Measurements from ENCODE around the gene C17orf100.

The C17orf100 gene

DNA sequence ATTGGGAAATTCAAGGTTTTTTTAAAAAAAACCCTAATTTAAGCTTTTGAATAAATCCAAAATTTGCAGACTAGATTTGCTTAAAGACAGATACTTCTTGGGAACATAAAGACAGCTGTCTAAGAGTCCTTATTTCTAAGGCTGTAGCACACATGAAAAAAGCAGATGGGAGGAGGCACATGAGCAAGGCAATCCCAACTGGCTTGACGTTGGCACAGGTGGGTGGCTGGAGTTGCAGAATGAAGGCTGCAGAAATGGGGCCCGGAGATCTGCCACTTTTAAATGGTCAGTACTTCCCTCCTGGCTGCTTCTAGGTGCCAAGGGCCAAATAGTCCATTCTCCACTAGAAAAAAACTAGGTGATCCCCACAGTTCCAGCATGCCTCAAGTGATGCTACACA is 15.5 kb upstream of the C17orf100 start:
- CTCF ChIA-PET = no interaction called here
- DNase-seq (ENCODE audit: extremely low spot score) = no peak
- TF ChIP-seq, protein P1, sequence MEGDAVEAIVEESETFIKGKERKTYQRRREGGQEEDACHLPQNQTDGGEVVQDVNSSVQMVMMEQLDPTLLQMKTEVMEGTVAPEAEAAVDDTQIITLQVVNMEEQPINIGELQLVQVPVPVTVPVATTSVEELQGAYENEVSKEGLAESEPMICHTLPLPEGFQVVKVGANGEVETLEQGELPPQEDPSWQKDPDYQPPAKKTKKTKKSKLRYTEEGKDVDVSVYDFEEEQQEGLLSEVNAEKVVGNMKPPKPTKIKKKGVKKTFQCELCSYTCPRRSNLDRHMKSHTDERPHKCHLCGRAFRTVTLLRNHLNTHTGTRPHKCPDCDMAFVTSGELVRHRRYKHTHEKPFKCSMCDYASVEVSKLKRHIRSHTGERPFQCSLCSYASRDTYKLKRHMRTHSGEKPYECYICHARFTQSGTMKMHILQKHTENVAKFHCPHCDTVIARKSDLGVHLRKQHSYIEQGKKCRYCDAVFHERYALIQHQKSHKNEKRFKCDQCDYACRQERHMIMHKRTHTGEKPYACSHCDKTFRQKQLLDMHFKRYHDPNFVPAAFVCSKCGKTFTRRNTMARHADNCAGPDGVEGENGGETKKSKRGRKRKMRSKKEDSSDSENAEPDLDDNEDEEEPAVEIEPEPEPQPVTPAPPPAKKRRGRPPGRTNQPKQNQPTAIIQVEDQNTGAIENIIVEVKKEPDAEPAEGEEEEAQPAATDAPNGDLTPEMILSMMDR (IDR thresholded peaks at IDR 0.05; ENCODE audit: control extremely low read depth, extremely low read depth, low read depth, missing control alignments) = no peak
- POLR2A ChIA-PET = no interaction called here

DNA sequence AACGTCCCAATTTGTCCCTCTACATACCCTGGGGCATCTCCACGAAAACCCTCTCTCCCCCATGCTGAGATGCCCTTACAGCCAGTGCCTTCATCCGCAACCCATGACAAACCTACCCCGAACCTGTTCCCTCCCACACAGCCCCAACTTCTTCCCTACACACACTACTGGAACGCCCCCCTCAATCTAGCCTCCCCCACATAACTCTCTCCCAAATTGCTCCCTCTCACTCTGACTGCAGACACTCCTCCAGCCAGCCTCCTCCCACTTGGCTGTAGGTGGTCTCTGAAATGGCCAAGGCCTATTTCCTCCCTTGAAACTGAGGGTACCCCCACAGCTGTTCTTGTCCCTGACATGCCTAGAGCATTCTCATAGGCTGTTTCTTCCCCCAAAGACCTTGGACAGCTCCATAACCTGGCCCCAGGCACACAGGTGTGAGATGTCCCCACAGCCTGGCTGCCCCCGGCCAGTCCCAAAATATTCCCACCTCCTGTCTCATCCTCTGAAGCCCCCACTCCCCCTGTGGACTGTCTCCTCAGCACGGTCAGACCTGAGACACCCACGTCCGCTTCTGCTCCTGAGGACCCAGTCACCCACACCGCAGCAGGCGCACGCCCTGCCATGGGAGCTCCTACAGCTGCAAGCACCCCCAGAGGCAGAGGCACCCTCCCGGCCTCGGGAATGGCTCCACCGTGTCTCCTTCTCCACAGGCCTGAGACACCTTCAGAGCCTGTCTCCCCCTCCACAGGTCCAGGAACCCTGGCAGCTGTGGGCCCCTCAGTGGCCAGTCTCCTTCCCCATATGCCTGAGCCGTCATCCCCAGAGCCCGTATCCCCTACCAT is 14.7 kb upstream of the C17orf100 start:
- POLR2A ChIA-PET = no interaction called here
- TF ChIP-seq, protein P1 (IDR thresholded peaks at IDR 0.05; ENCODE audit: control extremely low read depth, extremely low read depth, low read depth, missing control alignments) = no peak
- CTCF ChIA-PET = no interaction called here
- no peak for DNase-seq (ENCODE audit: extremely low spot score)

DNA sequence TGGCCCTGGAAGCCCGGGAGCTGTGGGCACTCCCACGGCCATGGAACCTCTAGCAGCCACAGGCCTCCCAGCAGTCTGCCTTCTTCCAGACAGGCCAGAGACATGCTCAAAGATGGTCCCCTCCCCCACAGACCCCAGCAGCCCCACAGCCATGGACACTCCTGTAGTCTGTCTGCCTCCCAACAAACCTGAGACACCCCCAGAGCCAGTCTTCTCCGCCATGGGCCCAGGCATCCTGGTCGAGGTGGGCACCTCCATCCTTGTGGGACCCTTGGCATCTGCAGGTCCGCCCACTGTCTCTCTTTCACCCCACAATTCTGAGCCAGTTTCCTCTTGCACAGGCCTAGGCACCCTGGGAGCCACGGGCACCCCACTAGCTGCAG is 14.1 kb upstream of the C17orf100 start:
- ChIA-PET POLR2A (no interaction called here), CTCF (no interaction called here)
- TF ChIP-seq, protein P1 (IDR thresholded peaks at IDR 0.05; ENCODE audit: control extremely low read depth, extremely low read depth, low read depth, missing control alignments) = no peak
- no peak for DNase-seq (ENCODE audit: extremely low spot score)

DNA sequence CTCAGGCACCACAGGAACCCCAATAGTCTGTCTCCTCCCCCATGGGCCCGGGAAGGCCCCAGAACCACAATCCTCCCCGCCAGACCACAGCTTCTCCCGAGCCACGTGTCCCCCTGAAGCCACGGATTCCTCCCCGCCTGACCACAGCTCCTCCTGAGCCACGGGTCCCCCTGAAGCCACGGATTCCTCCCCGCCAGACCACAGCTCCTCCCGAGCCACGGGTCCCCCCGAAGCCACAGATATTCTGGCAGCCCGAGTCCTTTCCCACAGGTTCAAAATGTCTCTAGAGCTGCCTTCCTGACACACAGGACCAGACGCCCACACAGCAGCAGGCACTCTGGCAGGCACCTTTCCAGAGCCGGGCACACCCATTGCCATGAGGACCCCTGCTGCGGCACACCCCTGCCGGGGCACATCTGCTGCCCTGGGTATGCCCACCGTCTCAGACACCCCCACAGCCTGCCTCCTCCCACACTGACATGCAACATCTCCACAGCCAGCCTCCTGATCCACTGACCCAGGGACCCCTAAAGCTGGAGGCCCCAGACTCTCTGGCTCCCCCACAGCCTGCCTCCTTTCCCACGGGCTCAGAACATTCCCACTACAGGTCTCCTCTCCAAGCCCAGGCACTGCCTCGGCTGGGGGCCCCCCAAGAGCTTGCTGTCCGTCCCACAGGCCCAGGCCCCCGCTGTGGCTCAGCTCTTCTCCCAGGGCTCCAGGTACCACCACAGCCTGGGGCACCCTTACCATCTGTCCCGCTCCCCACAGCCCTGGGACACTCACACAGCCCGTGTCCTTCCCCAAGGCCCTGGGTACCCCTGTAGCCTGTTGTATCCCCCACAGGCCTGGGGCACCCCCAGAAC is 13.3 kb upstream of the C17orf100 start:
- TF ChIP-seq, protein P1 (IDR thresholded peaks at IDR 0.05; ENCODE audit: control extremely low read depth, extremely low read depth, low read depth, missing control alignments) = no peak
- ChIA-PET POLR2A (no interaction called here), CTCF (interaction anchor here (0.9 to 2.1 kb wide), 2 partner anchors 10 to 165 kb away, joined by 3 to 9 read pairs; no protein-coding TSS in a partner anchor)
- DNase-seq (ENCODE audit: extremely low spot score) = no peak

DNA sequence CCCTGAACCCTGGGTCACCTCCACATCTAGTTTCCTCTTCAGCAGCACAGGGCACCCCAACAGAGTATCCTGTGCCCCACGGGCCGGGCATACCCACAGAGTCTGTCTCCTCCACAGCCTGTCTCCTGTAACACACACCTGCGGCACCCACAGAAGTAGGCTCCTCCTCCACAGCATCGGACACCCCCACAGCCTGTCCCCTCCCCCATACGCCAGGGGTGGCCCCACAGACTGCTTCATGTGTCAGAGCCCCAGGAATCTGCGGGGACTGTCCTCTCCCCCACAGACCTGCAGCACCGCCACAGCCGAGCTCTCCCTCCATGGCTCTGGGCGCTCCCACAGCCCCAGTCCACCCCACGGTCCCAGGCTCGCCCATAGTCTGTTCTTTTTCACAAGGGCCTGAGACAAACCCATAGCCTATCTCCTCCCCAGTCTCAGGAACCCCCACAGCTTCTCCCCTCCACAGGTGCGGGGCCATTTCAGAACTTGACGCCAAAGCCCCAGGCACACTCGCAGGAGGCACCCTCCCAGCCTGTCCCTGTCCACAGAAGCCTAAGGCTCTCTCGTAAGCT is 12.5 kb upstream of the C17orf100 start:
- CTCF ChIA-PET = interaction anchor here (0.9 to 2.1 kb wide), 2 partner anchors 10 to 166 kb away, joined by 3 to 9 read pairs; no protein-coding TSS in a partner anchor
- no peak for DNase-seq (ENCODE audit: extremely low spot score)
- POLR2A ChIA-PET = no interaction called here
- TF ChIP-seq, protein P1 (IDR thresholded peaks at IDR 0.05; ENCODE audit: control extremely low read depth, extremely low read depth, low read depth, missing control alignments) = no peak

Measured in GM10248 (cell line).